HG03060 (cell line): Measurements from ENCODE around the gene MBTPS1.

Source experiments
- ATAC-seq: cut with Tn5 transposase; IDR thresholded peaks from one replicate; pipeline ENCODE4 v1.9.1; 2021; ENCODE audit warnings: low read depth, moderate number of reproducible peaks; ENCODE audit not compliant: unreplicated experiment

Gene MBTPS1

GRCh38 chr16:84040823-84041820 lies 75.6 kb downstream of the MBTPS1 start:
- ATAC-seq, result no peak

DNA sequence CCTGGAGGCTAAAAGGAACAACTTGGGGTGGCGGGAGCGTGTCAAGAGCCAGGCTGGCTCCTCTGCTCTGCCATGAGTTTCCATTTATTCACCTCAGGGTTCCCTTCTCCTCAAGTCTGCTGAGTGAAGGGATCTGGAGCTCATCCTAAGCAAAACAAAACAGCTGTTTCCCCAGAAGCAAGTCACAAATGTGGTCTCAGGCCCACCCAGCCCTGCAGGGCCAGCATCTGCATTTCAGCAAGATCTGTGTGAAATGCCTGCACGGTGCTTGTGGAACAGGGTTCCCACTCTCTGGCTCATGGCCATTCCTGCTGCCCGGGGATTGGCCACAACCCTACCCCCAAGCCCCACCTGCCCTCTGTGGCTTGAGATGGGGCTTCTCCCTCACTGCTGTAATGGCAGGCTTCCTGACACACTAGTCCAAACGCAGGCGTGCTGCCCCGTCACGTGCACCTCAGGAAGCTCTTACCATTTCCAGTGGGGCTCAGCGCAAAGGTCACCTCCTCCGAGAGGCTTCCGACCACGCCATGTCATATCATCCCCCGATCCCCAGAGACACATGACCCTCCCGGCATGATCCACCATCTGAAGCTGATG lies 76.4 kb downstream of the MBTPS1 start:
- ATAC-seq, result no peak

DNA sequence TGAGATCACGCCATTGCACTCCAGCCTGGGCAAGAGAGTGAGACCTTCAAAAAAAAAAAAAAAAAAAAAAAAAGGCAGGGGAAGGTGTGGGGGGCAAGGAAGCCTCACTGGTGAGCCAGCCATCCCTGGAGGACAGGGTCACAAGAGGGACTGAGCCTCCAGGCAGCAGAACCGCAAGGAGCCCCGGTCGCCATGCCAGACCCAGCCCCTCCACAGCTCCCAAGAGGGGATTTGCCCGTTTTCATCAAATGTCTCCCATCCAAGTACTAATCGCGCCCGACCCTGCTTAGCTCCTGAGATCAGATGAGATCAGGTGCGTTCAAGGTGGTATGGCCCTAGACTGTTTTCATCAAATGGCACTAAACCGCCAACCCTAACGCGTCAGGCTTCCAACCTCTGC lies 77.0 kb downstream of the MBTPS1 start:
- no peak for ATAC-seq

GRCh38 chr16:84038469-84038868 lies 78.3 kb downstream of the MBTPS1 start:
- no peak for ATAC-seq

GRCh38 chr16:84036982-84037425 lies 79.7 kb downstream of the MBTPS1 start:
- no peak for ATAC-seq

- no peak for ATAC-seq
Observed at GRCh38 chr16:84036131-84036530, 80.6 kb downstream of the MBTPS1 start.

DNA sequence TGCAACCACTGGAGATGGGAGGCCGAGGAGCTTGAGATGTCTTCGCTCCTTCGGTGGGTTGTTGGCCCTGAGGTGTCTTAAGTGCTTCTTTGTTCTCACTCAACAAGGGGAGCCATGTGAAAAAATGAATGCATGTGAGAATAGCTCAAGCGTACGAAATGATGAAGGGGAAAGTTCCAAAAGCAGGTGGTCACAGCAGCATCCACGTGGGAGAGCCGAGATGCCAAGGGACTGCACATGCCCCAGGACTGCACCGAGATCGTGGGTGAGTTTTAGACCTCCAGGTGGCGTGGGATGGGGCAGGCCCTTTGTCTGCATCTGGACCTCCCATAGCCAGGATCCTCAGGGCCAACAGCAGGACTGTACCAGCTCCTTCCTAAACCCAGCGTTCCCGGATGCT lies 82.2 kb downstream of the MBTPS1 start:
- ATAC-seq, result no peak

- ATAC-seq, result no peak
Observed at GRCh38 chr16:84033251-84034195, 83.2 kb downstream of the MBTPS1 start.

DNA sequence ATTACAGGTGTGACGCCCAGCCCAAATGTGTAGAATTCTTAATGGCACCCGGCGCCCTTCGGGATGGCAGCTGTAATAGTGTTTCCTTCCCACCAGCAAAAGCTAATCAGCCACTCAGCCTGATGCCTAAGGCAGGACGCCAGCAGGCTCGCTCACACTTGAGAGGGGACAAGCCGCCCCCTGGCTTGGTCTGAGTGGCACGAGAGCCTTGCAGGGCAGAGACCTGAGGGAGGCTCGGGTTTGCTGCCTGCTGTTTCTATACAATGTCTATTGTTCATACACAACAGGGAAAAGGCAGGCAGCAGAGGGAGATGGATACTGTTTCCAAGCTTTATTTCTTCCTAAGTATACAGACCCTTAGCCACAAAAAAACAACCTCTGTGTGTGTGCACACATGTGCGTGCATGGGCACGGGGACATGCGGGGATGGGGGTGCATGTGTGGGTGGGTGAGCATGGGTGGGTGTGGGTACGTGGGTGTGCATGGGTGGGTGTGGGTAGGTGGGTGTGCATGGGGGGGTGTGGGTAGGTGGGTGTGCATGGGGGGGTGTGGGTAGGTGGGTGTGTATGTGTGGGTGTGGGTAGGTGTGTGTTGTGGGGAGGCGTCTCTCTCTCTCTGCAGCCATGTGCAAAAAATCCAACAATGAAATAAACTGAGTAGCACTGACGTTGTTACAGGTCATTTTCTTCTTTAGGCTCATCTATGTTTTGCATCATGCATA lies 84.1 kb downstream of the MBTPS1 start:
- no peak for ATAC-seq

GRCh38 chr16:84031556-84031955 lies 85.2 kb downstream of the MBTPS1 start:
- ATAC-seq, result no peak

DNA sequence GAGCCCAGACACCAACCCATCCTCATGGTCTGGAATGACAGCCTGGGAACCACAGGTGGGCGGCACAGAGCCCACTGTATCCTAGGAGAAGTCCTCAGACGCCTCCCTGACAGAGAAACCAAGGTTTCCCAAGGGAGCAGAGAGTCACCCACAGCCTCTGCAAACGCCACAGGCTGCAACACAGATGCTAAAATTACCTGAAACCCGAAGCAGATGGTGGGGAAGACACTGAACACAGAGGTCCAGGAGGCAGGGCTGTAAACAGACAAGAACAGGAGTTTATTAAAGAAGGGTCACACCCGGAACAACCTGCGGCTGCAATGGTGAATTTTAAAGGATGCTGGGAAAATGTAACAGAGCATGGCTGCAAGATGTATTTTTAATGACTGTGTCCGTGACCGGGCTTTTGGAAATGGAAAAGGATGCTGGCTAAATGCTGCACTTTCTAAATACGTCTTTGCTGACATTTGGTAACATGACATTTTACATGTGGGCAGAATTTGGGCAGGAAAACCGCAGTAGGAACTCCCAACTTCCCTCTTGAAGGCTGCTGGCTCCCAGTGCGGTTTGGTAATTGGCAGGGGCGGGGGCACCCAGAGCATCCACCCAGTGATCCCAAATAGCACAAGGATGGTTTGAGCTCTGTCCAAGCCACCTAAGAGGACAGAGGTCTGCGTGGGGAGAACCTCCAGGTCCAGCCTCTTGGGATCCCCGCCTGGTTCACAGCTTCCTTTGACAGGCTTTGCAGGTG lies 87.3 kb downstream of the MBTPS1 start:
- no peak for ATAC-seq

DNA sequence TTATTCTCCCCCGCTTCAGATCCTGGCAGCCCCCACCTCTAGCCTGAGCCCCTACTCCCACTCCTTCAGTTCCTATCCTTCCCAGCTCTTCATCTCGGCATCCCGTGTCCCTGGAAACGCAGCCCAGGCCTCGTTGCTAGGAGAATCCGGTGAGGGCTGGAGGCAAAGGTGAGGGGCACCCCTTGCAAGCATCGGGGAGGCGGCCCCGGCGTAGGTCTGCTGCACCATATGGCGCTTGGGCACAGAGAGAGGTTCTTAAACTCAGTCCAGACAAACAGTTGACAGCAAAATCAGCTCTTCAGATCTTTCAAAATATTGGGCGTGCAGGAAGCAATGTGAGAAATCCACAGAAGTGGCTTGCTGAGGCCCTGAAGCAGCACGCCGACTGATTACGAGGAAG lies 89.1 kb downstream of the MBTPS1 start:
- ATAC-seq, result no peak

- no peak for ATAC-seq
Observed at GRCh38 chr16:84026606-84027005, 90.1 kb downstream of the MBTPS1 start.

GRCh38 chr16:84024854-84025253 lies 91.9 kb downstream of the MBTPS1 start:
- no peak for ATAC-seq

DNA sequence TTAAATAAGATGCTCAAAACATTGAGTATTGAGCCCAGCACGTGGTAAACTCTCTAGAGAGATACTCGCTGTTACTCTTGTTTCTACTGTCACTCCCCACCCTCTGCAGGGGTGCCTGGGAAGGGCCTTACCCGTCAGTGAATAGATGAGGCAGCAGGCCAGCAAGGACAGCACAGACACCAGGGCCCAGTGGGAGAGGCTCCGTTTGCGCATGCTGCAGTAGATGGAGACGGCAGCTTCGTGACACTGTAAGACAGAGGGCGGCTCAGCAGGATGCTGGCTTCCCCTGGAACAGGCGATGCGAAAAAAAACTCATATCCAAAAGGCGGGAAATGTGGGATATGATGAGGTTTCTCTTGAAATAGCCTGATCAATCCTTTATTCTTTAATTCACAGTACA lies 94.1 kb downstream of the MBTPS1 start:
- no peak for ATAC-seq

DNA sequence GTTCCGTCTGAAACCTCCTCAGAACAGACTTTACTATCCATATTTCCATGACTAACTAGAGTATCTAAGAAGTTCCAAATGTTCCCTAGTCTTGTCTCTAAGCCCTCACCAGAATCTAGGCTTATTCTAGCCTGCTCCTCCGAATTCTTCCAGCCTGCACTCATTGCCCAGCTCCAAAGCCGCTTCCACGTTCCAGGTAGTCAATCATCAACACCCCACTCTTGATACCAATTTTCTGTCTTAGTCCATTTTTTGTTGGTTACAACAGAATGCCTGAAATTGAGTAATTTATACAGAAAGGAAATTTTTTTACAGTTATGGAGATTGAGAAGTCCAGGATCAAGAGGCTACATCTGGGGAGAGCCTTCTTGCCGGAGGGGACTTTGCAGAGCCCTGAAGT lies 95.3 kb downstream of the MBTPS1 start:
- ATAC-seq, result no peak

GRCh38 chr16:84020353-84020752 lies 96.4 kb downstream of the MBTPS1 start:
- no peak for ATAC-seq

GRCh38 chr16:84018710-84019109 lies 98.0 kb downstream of the MBTPS1 start:
- no peak for ATAC-seq

DNA sequence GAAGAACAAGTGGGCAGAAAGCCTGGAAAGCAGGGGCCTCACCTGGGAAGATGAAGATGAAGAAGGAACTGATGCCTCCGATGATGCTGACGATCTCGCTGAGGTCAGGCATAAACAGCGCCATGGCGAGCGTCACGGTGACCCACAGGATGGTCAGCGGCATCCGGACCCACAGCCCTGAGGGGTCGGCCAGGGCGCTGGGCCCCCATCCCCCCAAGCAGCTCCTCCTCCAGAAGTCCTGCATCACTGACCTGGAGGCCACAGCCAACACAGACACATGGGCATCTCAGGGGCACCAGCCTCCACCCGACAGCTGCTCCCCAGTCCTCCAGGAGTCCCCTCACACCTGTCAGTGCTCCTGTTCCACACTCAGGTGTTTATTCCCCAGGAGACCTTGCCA lies 100.3 kb downstream of the MBTPS1 start:
- ATAC-seq, result no peak
